K562 (cell line): ENCODE measurements around the gene CNBD2. TPM values are rescaled to one million over a fixed set of nuclear protein-coding genes. Genes with fewer than 3 reads are reported as not detected.

Source experiments
- BCOR ChIP-seq: fragments of 450-650 bp; IDR thresholded peaks from 2 replicates; pipeline ENCODE4 v1.6.1; 2016
- C11orf30 ChIP-seq: fragments of 450-650 bp; IDR thresholded peaks from 2 replicates; pipeline ENCODE4 v1.6.1; 2016; ENCODE audit warnings: low read depth, mild to moderate bottlenecking
- ELK3 ChIP-seq: fragments of 450-650 bp; formaldehyde crosslinking; IDR thresholded peaks from 2 replicates; pipeline ENCODE4 v1.4.0; 2020; ENCODE audit warnings: mild to moderate bottlenecking
- FOXM1 ChIP-seq, 2 experiments: fragments of 450-650 bp in 1 of 2; sonication (generic) in 1 of 2; formaldehyde crosslinking in 1 of 2; IDR thresholded peaks; 2 replicates each; pipeline versions ENCODE4 v1.6.1 to v1.9.0; 2017 to 2022; ENCODE audit warnings: low read depth in 2 of 2, mild to moderate bottlenecking in 2 of 2, missing genetic modification reagents in 1 of 2, moderate library complexity in 1 of 2
- GTF2F1 ChIP-seq: IDR thresholded peaks from 2 replicates; pipeline ENCODE4 v1.6.1; 2011; ENCODE audit warnings: low read depth, low read length, improper control_type of control experiment
- MTA2 ChIP-seq: fragments of 450-650 bp; IDR thresholded peaks from 2 replicates; pipeline ENCODE4 v1.6.1; 2016; ENCODE audit warnings: low read depth
- SNIP1 ChIP-seq: fragments of 450-650 bp; IDR thresholded peaks from 2 replicates; pipeline ENCODE4 v1.7.1; 2017; ENCODE audit warnings: low read depth, mild to moderate bottlenecking
- TCF3 ChIP-seq: sonication (generic); formaldehyde crosslinking; IDR thresholded peaks from 2 replicates; pipeline ENCODE4 v1.4.0; 2020; ENCODE audit warnings: mild to moderate bottlenecking, missing genetic modification reagents
- ZNF174 ChIP-seq: fragments of 250-450 bp; sonication (Bioruptor Pico); IDR thresholded peaks from 2 replicates; pipeline ENCODE4 v1.4.0; 2020; ENCODE audit warnings: mild to moderate bottlenecking
- ZNF232 ChIP-seq: sonication (generic); formaldehyde crosslinking; IDR thresholded peaks from 2 replicates; pipeline ENCODE4 v1.8.0; 2022; ENCODE audit warnings: mild to moderate bottlenecking, missing genetic modification reagents
- ZNF280A ChIP-seq: fragments of 450-650 bp; IDR thresholded peaks from 2 replicates; pipeline ENCODE4 v1.6.1; 2018; ENCODE audit warnings: mild to moderate bottlenecking, low read depth; ENCODE audit not compliant: partially characterized antibody
- ZNF354B ChIP-seq: fragments of 250-450 bp; sonication (Bioruptor Pico); IDR thresholded peaks from 2 replicates; pipeline ENCODE4 v1.4.0; 2020
- ZNF609 ChIP-seq: sonication (generic); formaldehyde crosslinking; IDR thresholded peaks from 2 replicates; pipeline ENCODE4 v1.8.1; 2023; ENCODE audit warnings: missing genetic modification reagents, mild to moderate bottlenecking, borderline replicate concordance
- polyA plus RNA-seq, 8 experiments: library from polyadenylated mRNA; depleted of rRNA in 4 of 8; stranded (reverse) in 5 of 8; unstranded in 3 of 8; fragments of >200 nt; fragmentation: Nextera tagmentation in 2 of 8; fragmentation: Illumina TruSeq in 1 of 8; extraction: Ambion mirVana in 2 of 8; extraction: Trizol in 1 of 8; gene quantifications; 2 replicates each; pipeline versions ENCODE4 v1.2.1 to v1.2.3, GENCODE V29; 2011 to 2014; ENCODE audit warnings: inconsistent platforms in 1 of 8, missing spikeins in 1 of 8
- total RNA-seq, 7 experiments: library from RNA; depleted of rRNA in 6 of 7; stranded (reverse); fragments of >200 nt in 6 of 7; fragmentation: Illumina TruSeq in 2 of 7; extraction: Trizol in 2 of 7; gene quantifications; 2 replicates each; pipeline versions ENCODE4 v1.2.1 to v1.2.3, GENCODE V29; 2011 to 2021; ENCODE audit warnings: low replicate concordance in 1 of 7

CNBD2 gene
- total and polyA plus RNA-seq, 9 of the 15 experiments (the other 6 are each of a cell fraction or from before 2014, with no cell fraction given) = 3.2 to 17.5 (median 5.3) TPM

GRCh38 chr20:36036688-36037087 is 68.3 kb downstream of the CNBD2 start (continued):
- TF ChIP-seq MTA2 (no peak), ZNF354B (CRISPR knock-in tag) (no peak), ELK3 (CRISPR knock-in tag) (no peak), BCOR (no peak), FOXM1 (IDR thresholded peaks at IDR 0.05; ENCODE audit: low read depth) (no peak), FOXM1 (CRISPR knock-in tag; IDR thresholded peaks at IDR 0.05; ENCODE audit: low read depth) (no peak), ZNF609 (CRISPR knock-in tag) (no peak), C11orf30 (peak; percentile 92), ZNF174 (CRISPR knock-in tag) (no peak), SNIP1 (no peak), ZNF280A (no peak), TCF3 (peak; percentile 17; the same call in 1 of the 2 replicates), GTF2F1 (no peak), ZNF232 (no peak)
